Measurements from ENCODE around the gene NOL3.

The NOL3 gene

DNA sequence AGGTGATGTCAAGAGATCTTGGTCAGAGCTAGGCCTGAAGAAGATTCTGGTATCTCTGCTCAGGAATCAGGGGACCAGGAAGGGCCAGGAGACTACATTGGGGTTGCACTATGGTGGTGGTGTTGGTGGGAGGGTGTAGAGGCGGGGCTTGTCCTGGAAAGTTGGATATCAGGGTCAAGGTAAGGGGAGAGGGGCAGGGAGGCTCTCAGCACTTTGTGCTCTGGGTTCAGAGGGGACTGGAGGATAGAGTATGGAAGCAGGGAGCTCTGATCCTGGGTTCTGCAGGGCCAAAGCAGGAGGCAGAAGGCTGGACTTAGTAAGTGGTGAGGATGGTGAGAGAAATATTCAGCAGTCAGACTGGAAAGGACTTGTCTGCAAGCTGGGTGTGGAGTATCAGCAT is 3.0 kb downstream of the NOL3 start:
- no peak for DNase-seq

DNA sequence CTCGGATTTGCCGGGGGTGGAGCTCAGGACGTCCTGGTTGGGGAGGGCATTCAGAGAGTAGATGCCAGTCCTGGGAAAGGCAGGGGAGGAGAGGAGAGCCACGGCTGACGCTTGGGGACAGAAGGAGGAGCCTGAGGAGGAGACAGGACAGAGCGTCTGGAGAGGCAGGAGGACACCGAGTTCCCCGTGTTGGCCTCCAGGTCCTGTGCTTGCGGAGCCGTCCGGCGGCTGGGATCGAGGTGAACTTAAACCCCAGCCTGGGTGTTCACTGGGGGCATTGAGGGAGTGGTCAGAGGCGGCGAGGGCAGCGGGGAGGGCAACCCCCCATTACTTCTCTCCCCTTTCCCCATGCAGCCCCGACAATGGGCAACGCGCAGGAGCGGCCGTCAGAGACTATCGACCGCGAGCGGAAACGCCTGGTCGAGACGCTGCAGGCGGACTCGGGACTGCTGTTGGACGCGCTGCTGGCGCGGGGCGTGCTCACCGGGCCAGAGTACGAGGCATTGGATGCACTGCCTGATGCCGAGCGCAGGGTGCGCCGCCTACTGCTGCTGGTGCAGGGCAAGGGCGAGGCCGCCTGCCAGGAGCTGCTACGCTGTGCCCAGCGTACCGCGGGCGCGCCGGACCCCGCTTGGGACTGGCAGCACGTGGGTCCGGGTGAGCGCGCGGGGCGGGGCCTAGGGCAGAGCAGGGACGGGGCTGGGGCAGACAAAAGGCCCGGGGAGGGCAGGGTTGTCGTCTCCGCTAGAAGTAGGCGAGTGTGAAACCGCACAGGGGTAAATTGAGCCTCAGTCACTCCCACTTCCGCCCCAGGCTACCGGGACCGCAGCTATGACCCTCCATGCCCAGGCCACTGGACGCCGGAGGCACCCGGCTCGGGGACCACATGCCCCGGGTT is 3.7 kb downstream of the NOL3 start:
- peak; percentile 50 for DNase-seq

DNA sequence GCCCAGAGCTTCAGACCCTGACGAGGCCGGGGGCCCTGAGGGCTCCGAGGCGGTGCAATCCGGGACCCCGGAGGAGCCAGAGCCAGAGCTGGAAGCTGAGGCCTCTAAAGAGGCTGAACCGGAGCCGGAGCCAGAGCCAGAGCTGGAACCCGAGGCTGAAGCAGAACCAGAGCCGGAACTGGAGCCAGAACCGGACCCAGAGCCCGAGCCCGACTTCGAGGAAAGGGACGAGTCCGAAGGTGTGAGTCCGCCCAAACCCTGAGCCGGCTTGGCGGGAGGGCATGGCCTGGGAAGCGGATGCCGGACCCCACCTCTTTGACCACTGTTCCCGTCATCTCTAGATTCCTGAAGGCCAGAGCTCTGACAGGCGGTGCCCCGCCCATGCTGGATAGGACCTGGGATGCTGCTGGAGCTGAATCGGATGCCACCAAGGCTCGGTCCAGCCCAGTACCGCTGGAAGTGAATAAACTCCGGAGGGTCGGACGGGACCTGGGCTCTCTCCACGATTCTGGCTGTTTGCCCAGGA is 4.4 kb downstream of the NOL3 start:
- no peak for DNase-seq

DNA sequence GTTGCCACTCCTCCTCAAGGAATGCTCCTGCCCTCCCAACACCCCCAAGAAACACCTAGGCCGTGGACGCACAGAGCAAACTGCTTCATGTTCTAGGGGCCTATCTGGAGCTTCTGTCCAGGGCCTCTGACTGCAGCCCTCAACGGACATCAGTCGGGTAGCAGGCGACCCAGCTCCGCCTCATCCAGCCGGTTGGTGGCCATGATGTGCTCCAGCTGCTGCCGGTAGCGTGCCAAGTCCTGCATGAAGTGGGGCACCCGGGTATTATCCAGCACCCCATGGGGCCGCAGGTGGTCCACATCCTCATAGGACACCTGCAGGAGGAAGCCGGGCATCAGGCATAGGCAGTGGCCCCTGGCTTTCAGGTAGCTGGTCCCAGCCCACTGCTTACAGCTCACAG is 6.3 kb downstream of the NOL3 start:
- DNase-seq = no peak

DNA sequence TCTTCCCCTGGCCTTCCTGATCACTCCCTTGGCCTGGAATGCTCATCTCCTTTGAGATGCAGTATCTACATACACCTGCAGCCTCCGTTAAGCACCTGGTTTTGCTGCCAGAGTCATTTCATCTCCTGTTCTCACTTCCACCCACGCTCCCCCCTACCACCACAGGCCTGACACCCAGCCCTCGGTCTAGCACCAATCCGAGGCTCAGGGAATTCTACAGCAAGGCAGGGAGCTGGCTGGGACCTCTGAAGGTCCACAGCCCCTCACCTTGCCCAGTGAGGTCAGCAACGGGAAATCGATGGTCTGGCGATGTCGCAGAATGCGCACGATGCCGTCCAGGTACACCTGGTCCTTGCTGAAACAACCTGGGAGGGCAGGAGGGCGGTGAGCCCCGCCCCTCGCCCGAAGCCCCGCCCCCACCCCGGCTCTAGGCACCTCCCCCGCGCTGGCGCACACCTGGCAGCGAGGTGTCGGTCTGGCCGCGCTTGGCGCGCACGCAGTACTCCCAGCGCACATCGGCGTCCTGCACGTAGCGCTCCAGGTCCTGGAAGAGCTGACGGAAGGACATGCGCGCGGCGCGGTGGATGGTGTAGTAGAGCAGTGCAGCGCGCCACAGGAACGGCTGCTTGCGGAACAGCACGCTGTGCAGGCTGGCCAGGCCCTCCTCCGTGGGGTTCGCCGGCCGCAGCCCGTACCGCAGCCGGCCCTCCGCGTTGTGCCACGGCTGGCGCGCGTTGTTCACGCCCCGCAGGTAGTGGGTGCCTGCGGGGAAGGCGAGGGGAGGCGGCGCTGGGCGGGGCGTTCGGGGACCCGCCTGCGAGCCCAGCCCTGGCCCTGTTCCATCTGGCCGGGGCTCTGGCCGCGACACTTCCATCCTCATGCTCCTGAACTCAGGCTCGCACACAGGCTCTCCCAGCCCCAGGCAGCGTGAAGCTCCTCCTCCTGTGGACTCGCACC is 7.7 kb downstream of the NOL3 start:
- no peak for DNase-seq

DNA sequence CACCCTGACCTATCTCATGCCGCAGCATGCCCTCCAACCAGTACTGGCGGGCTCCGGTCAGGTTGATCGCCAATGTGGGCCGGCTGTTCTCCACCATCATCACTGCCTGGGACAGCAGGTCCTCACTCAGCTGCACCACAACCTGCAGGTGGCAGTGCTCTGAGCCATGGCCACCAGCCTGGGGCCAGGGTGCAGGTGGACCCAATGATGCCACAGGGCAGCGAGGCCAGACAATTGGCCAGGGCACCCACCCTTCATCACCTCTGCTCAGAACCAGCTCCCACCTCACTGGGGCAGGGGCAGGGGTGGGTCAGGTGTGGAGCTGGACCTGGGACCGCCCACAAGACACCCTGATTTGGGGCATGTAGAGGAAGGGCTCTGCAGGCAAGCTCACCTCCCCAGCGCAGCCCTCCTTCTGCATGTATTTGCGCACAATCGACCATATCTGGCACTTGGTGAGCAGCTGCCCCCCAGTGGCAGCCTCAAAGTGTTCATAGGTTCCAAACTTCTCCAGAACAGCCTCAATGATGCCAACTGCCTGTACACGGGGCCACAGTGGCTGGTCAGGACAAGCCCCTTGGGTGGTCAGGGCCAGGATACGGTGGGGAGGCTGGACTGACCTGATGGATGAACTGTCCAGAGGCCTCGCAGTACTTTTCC is 9.2 kb downstream of the NOL3 start:
- no peak for DNase-seq

DNA sequence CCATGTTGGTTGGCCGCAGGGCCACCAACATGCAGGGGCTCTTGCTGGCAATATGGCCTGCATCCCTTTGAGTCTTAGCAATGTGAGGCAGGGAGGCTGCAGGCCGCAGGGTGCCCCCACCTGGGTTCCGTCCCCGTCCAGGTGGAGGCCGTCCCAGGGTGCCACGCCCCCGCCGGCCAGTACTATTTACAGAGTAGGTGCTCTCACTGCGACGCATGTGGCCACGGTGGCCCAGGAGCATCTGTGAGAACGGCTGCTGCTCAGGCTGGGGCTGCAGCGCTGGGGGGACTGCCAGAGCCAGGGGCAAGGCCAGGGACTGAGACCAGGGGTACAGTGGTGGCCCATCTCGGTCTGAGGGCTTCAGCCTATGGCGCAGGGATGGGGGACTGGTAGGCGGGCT is 9.8 kb downstream of the NOL3 start:
- no peak for DNase-seq

DNA sequence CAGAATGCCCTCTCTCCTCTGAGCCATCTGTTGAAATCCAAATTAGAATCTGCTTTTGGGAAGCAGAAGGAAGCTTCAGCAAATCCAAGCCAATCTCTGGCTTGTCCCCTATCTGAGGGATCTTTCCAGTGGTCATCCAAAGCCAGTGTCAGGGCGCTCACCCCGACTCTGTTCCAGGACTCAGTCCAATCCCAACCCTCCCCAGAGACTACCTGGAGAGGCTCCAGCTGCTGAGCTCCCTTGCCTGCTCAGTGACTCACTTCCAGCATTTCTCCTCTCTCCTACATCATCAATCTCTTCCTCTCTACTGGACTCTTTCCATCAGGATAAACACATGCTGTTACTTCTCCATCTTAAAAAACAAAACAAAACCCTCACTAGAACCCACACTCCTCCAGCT is 11.0 kb downstream of the NOL3 start:
- no peak for DNase-seq

DNA sequence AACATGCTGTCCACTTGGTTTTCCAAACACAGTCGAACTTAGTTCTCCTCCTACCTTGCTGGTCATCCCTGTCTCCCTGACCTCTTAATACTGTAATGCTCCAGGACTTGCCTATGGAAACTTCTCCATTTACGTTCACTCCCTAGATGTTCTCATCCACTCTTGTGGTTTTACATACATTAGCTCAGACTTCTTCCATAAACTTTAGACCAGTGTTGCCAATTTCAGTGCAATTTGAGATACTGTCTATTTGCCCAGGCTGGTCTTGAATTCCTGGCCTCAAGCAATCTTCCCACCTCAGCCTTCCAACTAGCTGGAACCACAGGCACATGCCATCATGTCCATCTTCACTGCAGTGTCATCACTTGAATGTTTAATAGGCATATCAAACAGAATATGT is 11.9 kb downstream of the NOL3 start:
- no peak for DNase-seq

DNA sequence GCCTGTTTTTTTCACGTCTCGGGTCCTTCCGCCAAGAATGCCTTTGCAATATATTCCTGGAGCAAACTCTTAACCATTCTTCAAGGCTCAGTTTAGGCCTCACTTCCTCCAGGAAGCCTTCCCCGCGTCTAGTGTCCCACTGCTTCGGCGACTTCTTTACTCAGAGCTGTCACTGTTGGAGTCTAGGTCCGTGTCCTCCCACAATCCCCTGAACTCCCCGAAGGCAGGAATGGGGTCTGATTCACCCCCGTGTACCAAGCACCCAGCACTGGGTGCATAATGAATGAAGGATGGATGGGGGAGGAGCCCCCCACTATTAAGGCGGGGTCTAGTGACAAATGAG is 12.9 kb downstream of the NOL3 start:
- DNase-seq = no peak

DNA sequence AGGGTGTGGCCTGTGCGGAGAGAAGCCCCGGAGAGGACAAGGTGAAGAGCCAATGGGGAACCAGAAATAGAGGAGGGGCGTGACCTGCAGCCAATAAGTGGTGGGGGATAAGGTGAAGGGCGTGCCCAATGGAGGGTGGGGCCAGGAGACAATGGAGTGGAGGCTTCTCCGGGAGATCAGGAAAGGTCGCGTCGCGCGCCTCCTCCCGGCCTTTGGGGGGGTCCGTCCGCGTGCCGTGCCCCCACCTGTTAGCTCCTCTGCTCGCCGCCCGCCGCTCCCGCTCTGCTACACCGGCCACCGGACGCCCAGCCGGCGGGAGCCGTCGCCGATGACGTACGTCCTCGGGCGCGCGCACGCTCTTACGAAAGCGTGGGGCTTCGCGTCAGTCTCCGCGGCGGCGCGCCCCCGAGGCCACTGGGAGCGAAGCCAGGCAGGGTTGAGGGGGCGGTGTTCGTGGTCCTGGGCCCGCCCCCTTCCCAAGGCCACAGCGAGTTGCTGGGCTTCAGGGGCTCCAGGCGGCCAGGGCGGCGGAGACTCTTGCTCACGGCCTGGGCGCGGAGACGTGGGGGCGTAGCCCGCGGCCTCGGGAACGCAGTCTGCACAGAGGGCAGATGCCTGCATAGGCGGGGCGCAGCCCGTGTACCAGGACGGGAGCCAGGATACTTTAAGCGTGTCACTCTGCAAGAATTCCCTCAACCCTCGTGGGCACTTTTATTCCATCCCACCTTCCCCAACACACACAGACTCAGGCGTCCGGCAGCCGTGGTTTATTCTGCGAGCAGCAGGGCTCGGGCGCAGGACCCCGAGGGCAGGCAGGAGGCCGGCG is 13.5 kb downstream of the NOL3 start, which contains the start of gene MATCAP1:
Gene MATCAP1 (minus strand): TSS at position 337 of the 826 bp plus-strand sequence. CDS start 3,353 bp downstream, outside the sequence.
- peak; percentile 95 for DNase-seq

DNA sequence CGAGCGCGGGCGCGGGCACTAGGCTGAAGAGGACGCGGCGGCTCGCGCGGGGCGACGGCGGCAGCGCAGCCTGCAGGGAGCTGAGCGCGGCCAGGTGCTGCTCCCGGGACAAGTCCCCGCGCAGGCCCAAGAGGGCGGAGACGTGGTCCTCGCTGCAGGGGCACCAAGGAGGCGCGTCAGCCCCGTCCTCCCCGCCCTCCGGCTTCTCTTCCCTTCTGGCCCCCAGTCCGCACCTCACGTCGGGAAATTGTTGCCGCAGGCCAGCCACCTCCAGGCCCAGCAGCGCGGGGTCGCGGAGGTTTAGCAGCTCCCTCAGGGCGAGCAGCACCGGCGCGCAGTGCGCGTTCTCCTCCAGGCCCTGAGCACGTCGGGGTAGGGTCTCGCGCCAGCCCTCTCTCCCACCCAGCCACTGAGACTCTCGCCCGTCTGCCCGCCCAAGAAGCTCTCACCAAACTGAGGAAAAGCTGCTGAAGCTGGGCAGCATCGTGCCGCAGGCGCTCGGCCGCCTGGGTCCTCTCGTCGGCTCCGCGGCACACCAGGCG is 14.2 kb downstream of the NOL3 start:
- DNase-seq = no peak

DNA sequence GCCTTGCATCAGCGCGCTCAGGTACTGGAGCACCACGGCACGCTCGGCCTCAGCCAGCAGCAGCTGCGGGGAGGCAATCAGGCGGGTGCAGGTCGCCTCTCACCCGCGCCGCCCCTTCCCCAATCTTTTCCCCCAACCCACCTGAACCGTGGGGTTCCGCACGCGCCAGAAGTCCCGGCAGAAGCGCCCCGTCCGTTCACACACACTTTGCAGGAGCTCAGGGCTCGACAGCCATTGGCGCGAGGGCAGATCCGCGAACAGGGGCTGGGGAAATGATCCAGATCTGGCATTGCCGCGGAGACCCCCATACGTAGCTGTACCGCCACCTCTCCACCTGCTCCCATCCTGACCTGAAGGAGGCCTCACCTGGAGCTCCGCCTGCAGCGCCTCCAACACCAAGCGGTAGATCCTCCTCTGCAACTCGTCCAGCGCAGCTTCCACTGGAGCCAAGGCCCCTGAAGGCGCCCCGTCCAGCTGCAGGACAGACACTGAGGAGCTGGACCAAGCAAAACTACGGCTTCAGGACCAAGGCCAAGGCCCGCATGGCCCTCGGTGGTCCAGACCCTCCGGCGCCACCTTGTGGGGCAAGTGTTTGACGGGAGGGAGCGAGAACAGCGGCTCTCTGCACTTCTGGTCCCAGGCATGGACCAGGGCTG is 14.8 kb downstream of the NOL3 start:
- peak; percentile 24 for DNase-seq

DNA sequence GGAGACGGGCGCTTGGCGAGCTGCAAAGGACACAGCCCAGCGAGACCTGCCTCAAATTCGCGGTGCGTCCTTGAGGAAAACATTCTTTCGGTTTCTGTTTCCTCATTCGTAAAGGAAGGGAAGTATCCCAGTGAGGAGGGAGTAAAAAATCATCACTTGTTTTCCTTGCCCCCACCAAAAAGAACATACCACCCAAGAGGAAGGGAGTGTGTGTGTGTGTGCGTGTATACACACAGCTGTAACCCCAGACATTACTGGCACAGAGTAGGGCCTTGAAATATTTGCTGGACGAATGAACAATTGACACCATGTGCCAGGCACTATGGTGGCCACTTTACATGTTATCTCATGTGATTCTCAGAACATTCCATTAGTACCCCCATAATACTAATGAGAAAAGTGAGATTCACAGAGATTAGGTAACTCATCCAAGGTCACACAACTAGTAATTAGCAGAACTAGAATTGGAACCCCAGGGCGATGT is 15.4 kb downstream of the NOL3 start:
- DNase-seq = no peak

DNA sequence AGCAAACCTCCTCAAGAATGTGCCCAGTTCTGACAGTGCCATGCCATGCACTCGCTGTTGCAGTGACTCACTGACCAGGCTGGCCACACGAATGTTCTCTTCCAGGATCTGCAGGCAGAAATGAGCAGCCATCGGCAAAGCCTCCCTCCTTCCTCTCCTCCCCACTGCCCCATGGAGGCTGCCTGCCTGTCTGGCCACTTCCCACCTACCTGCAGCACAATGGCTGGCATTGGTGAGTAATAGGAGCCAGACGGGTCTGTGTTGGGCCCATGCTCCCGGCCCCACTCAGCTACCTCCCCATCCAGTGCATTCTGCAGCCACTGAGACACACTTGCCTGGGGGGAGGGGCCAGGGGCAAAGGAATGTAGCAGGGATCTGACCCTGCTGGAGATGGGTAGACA is 16.2 kb downstream of the NOL3 start:
- no peak for DNase-seq

DNA sequence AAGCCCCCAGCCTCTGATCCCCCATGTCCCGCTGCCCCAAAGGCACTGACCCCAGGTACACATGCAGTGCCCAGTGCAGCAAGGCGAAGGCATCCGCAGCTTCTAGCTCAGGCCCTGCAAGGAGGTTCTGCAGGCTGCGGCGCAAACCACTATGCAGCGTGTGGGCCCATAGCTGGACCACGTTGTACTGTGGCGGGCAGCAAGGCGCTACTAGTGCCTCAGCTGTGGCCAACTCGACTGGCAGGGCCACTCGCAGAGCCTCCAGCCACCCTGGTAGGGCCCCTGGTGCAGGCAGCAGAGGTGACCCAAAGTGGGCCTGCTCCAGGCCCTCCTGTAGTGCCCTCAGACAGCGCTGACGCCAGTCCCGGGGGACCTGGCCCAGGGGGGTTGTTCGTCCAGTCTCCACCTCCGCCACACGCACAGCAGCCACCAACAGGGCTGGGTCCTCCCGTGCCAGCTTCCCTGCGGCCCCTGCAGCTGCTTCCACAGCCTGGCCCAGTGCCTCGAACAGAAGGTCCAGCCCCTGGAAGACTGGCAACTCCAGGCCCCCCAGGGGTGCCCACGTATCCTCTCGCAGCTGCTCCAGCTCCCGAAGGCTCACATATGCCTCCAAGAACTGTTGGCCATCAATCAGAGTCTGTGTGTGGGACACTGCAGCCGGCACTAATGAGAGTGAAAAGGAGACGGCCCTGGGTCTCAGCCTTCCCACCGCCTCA is 17.0 kb downstream of the NOL3 start:
- no peak for DNase-seq

DNA sequence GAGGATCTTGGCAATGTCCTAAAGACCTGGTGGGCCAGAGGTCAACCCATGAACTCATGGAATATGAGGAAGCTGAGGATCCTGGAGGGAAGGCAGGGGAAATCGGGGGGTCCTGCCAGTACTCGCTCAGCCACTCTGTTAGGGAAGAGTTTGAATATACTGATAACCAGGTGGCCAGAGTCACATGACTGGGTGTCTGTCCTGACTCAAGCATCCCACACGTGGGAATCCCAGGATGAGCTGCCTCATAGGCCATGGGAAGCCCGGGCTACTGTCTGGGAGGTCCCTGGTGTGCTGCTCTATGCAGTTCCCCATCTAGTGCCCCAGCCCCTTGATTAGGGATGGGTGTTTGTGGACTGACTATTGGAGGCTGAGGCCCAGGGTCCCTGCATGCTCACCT is 18.0 kb downstream of the NOL3 start:
- no peak for DNase-seq

DNA sequence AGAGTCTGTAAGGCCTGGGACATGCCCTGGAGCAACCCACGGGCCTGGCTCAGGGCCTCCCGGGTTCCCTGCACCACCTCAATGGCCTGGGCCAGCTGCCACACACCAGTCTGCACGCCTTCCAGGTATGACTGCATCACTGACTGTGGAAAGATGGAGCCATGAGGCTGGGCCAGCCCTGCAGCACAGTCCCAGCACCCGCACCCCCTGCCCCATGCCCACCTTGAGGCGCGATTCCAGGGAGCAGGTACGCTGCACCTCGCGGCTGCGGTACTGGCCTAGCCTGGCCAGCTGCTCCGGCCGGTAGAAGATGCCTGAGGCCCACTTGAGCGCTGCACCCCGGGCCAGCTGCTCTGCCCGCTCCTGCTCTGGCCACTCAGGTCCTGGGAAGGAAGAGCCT is 18.5 kb downstream of the NOL3 start:
- no peak for DNase-seq

DNA sequence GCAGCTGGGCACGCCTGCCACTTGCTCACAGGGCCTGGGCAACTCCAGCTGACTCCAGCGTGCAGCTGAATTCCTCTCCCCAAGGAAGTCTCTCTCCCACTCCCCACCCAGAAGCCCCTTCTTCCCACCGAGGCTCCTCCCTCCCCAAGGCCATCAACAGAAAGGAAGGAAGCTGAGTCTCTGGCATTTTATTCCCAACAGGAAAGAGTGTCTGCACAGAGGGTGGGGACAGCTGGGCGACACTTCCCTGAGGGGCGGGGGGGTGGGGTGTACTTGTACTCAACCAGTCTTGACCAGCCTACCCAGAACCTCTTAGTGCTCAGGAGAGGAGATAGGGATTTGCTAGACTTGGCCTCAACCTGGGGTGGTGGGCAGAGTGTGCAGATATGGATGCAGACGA is 19.7 kb downstream of the NOL3 start, which contains the start of gene EXOC3L1:
Gene EXOC3L1 (minus strand): TSS at position 96 of the 400 bp plus-strand sequence. CDS start 460 bp downstream, outside the sequence.
- DNase-seq = no peak

Data from NCI-H1694 (cell line).